Measurements from ENCODE around the gene TRAPPC5. TPM values are rescaled to one million over a fixed set of nuclear protein-coding genes. Genes with fewer than 3 reads are reported as not detected.

TRAPPC5 gene
- total RNA-seq, 1 experiment from 2014 or later: 124 TPM

DNA sequence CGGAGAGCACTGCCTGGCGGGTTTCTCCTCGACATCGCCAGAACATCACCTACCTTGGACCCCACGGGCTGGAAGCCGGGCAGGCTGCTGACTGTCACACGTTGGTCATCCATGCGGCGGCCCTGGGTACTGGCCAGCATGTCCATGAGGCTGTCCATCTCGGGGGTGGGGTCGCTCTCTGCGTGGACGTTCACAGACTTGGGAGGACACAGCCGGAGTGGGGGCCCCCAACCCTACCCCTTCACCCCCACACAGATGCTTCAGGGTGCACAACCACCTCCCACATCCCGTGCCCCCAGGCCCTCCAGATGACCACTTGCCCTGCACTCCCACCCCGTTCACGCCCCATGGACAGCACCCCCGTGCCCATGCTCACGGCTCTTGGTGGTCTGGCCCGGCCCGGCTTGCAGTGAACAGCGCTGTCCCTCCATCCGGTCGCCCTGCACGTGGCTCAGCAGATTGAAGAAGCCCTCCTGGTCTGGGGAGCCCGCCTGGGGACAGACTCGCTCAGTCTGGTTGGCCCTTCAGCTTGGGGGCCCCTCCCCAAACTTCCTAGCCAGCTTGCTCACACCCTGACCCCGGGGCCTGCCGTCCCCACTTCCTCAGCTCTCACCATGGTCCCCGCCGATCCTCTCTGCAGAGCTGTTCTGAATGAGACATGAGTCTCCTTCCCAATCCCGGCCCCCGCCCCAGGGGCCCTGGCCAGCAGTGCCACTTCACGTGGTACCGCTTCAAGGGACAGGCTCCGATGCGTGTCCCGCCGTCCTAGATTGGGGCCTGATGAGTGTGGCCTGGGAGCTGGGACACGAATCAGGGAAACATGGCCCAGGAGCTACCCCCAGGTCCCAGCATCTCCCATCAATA lies 48.1 kb upstream of the TRAPPC5 start (continued):
- no peak for TF ChIP-seq ZNF219 (CRISPR knock-in tag; IDR thresholded peaks at IDR 0.05; ENCODE audit: borderline replicate concordance)
- TF ChIP-seq, protein P1, sequence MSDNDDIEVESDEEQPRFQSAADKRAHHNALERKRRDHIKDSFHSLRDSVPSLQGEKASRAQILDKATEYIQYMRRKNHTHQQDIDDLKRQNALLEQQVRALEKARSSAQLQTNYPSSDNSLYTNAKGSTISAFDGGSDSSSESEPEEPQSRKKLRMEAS (CRISPR knock-in tag; IDR thresholded peaks at IDR 0.05): no peak

DNA sequence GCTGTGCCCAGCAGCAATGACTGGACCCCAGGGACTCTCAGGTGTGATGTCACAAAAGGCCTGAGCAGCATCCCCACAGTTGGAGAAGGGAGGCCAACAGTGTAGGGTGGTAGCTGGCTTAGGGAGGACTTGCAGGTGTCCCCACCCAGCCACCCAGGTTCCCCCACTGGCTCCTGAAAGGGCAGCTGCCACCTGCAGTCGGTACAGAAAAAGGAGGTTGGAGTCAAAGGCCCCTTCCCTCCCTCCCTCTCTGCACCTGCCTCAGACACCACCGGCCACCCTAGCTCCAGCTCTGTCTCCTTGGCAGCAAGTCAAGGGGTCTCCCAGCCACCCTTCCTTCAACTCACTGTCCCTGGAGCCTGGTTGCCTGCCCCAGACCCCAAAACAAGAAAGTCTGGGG lies 46.9 kb upstream of the TRAPPC5 start, which contains the start of gene PCP2:
Gene PCP2, minus strand, starts transcription at position 22 of the 400 bp plus-strand sequence. CDS start 262 bp downstream, outside the sequence.
- CTCF ChIA-PET: interaction anchor here (1.1 to 1.2 kb wide), 3 partner anchors 19 to 65 kb away, joined by 3 to 8 read pairs (median 4); partner anchors contain the start of gene TRAPPC5
- peaks cover 30% of the 10 kb centered on the region for H3K27me3 Mint-ChIP-seq (ENCODE audit: low read depth)

More for the DNA sequence above, 46.9 kb upstream of the TRAPPC5 start, which contains the start of gene PCP2:
- Mint-ChIP-seq H3K36me3 (0 out of 2 replicates have a peak, but pooled peaks cover 4% of the 10 kb centered on the region), H3K27ac (no peak within 1 kb of the TSS; the same call in 1 of the 2 replicates), H3K4me3 (no peak within 1 kb of the TSS), H3K4me1 (peaks cover 18% of the 10 kb centered on the region), H3K9me3 (no peaks in the 10 kb centered on the region)
- POLR2A ChIA-PET: no interaction called here
- no peak for ATAC-seq
- no peak for TF ChIP-seq NFYB (CRISPR knock-in tag; conservative IDR thresholded peaks at IDR 0.05; ENCODE audit: low read depth)
- no peak for TF ChIP-seq ATF1 (CRISPR knock-in tag; IDR thresholded peaks at IDR 0.05)
- no peak for TF ChIP-seq SMAD3 (CRISPR knock-in tag; IDR thresholded peaks at IDR 0.05; ENCODE audit: borderline replicate concordance)
- no peak for TF ChIP-seq FOXK1 (CRISPR knock-in tag; IDR thresholded peaks at IDR 0.05)
- TF ChIP-seq JUN (CRISPR knock-in tag; IDR thresholded peaks at IDR 0.05): no peak
- TF ChIP-seq, protein P2, sequence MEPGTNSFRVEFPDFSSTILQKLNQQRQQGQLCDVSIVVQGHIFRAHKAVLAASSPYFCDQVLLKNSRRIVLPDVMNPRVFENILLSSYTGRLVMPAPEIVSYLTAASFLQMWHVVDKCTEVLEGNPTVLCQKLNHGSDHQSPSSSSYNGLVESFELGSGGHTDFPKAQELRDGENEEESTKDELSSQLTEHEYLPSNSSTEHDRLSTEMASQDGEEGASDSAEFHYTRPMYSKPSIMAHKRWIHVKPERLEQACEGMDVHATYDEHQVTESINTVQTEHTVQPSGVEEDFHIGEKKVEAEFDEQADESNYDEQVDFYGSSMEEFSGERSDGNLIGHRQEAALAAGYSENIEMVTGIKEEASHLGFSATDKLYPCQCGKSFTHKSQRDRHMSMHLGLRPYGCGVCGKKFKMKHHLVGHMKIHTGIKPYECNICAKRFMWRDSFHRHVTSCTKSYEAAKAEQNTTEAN (CRISPR knock-in tag; IDR thresholded peaks at IDR 0.05): no peak
- no peak for TF ChIP-seq ZNF219 (CRISPR knock-in tag; IDR thresholded peaks at IDR 0.05; ENCODE audit: borderline replicate concordance)
- no peak for TF ChIP-seq AFF4 (CRISPR knock-in tag; IDR thresholded peaks at IDR 0.05; ENCODE audit: borderline replicate concordance)
- no peak for TF ChIP-seq HMGA2 (CRISPR knock-in tag; IDR thresholded peaks at IDR 0.05)
- TF ChIP-seq ZNF671 (CRISPR knock-in tag; IDR thresholded peaks at IDR 0.05): no peak
- no peak for TF ChIP-seq ZNF232 (CRISPR knock-in tag; IDR thresholded peaks at IDR 0.05)
- TF ChIP-seq, protein P3, sequence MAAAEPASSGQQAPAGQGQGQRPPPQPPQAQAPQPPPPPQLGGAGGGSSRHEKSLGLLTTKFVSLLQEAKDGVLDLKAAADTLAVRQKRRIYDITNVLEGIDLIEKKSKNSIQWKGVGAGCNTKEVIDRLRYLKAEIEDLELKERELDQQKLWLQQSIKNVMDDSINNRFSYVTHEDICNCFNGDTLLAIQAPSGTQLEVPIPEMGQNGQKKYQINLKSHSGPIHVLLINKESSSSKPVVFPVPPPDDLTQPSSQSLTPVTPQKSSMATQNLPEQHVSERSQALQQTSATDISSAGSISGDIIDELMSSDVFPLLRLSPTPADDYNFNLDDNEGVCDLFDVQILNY (CRISPR knock-in tag; IDR thresholded peaks at IDR 0.05): no peak
- TF ChIP-seq IRF1 (CRISPR knock-in tag; IDR thresholded peaks at IDR 0.05): no peak
- no peak for TF ChIP-seq ELF4 (CRISPR knock-in tag; IDR thresholded peaks at IDR 0.05; ENCODE audit: low read depth)
- TF ChIP-seq ATF2 (CRISPR knock-in tag; IDR thresholded peaks at IDR 0.05; ENCODE audit: borderline replicate concordance, low read depth): no peak
- no peak for DNase-seq (ENCODE audit: low spot score)
